Right lobe of liver (tissue), 4 donors: Measurements from ENCODE around the gene KCNQ1OT1.

Experiments
- CTCF ChIP-seq, 4 donors: fragments of 200-600 bp in 3 of 4; fragments of 450-650 bp in 1 of 4; IDR thresholded peaks; one replicate each; pipeline versions ENCODE4 v1.5.1 to v1.8.0; 2016 to 2022; ENCODE audit warnings: antibody characterized with exemption in 4 of 4, mild to moderate bottlenecking in 2 of 4
- POLR2A ChIP-seq: fragments of 450-650 bp; IDR thresholded peaks from one replicate; pipeline ENCODE4 v1.6.1; 2017; ENCODE audit warnings: antibody characterized with exemption, mild to moderate bottlenecking
- donor health status: DM: no; HTN: no; CAD: no.
- donor health status: DM: no; HTN: no; CAD: no.
- donor health status: DM: no; HTN: yes; CAD: no.

GRCh38 chr11:2625183-2625582 lies 74.6 kb downstream of the KCNQ1OT1 start:
- TF ChIP-seq CTCF (IDR thresholded peaks at IDR 0.05) = no peak
- TF ChIP-seq POLR2A = no peak
